GM08714 (cell line): ENCODE results near the gene UBL7.
A peak's percentile ranks its signal among the peaks of the same experiment; 100 is the strongest.
"Not testable (repeated sequence)": the region's sequence is repeated elsewhere in the genome, so short reads cannot be mapped to it uniquely, and the experiment has no call there.

Source experiments
- H3K4me3 ChIP-seq: fragments of 200-500 bp; sonication (Bioruptor generic); 2 replicates; pipeline ENCODE4 v1.5.1; 2014; ENCODE audit warnings: mild to moderate bottlenecking, low read length, inconsistent platforms
- ZNF274 ChIP-seq: IDR thresholded peaks from 2 replicates; pipeline ENCODE4 v1.6.1; 2012; ENCODE audit warnings: mild to moderate bottlenecking, low read depth, low read length

Gene UBL7

GRCh38 chr15:74470631-74471395 is 9.9 kb upstream of the UBL7 start:
- TF ChIP-seq ZNF274: no peak
- no peak overlapping the region for H3K4me3 ChIP-seq

- no peak overlapping the region for H3K4me3 ChIP-seq
- TF ChIP-seq ZNF274: no peak
Measured at GRCh38 chr15:74468341-74469032, 7.5 kb upstream of the UBL7 start.

GRCh38 chr15:74466570-74466969 is 5.6 kb upstream of the UBL7 start:
- H3K4me3 ChIP-seq: no peak overlapping the region
- no peak for TF ChIP-seq ZNF274

GRCh38 chr15:74464897-74465296 is 3.9 kb upstream of the UBL7 start:
- no peak overlapping the region for H3K4me3 ChIP-seq
- no peak for TF ChIP-seq ZNF274

- no peak overlapping the region; the same call in 1 of the 2 replicates for H3K4me3 ChIP-seq
Measured at GRCh38 chr15:74464216-74464615, 3.3 kb upstream of the UBL7 start.

GRCh38 chr15:74463634-74464033 is 2.7 kb upstream of the UBL7 start:
- no peak for TF ChIP-seq ZNF274
- H3K4me3 ChIP-seq: no peak overlapping the region

More at GRCh38 chr15:74464216-74464615, 3.3 kb upstream of the UBL7 start:
- no peak for TF ChIP-seq ZNF274

- TF ChIP-seq ZNF274: no peak
- peak overlapping the region; percentile 88 for H3K4me3 ChIP-seq
Measured at GRCh38 chr15:74461847-74462511, 1.0 kb upstream of the UBL7 start.

- no peak for TF ChIP-seq ZNF274
- H3K4me3 ChIP-seq: peak overlapping the region; percentile 85
Measured at GRCh38 chr15:74460298-74460697, 662 bp downstream of the UBL7 start.

- peak overlapping the region; percentile 85; the same call in 1 of the 2 replicates for H3K4me3 ChIP-seq
Measured at GRCh38 chr15:74459798-74460197, 1.2 kb downstream of the UBL7 start.

- TF ChIP-seq ZNF274: no peak
- no peak overlapping the region for H3K4me3 ChIP-seq
Measured at GRCh38 chr15:74458473-74458872, 2.5 kb downstream of the UBL7 start.

- not testable (repeated sequence) for H3K4me3 ChIP-seq
Measured at GRCh38 chr15:74457036-74457435, 3.9 kb downstream of the UBL7 start.

- H3K4me3 ChIP-seq: no peak overlapping the region
- TF ChIP-seq ZNF274: no peak
Measured at GRCh38 chr15:74454764-74455500, 6.0 kb downstream of the UBL7 start.

GRCh38 chr15:74453925-74454763 is 6.8 kb downstream of the UBL7 start:
- no peak overlapping the region for H3K4me3 ChIP-seq
- TF ChIP-seq ZNF274: no peak
